ENCODE data around the gene FGD3.

Gene FGD3

GRCh38 chr9:93028448-93029006 is 81.2 kb downstream of the FGD3 start:
- no peak for DNase-seq (ENCODE audit: low spot score)

- DNase-seq (ENCODE audit: low spot score), result no peak
Measured at GRCh38 chr9:93030642-93031628, 83.6 kb downstream of the FGD3 start.

DNA sequence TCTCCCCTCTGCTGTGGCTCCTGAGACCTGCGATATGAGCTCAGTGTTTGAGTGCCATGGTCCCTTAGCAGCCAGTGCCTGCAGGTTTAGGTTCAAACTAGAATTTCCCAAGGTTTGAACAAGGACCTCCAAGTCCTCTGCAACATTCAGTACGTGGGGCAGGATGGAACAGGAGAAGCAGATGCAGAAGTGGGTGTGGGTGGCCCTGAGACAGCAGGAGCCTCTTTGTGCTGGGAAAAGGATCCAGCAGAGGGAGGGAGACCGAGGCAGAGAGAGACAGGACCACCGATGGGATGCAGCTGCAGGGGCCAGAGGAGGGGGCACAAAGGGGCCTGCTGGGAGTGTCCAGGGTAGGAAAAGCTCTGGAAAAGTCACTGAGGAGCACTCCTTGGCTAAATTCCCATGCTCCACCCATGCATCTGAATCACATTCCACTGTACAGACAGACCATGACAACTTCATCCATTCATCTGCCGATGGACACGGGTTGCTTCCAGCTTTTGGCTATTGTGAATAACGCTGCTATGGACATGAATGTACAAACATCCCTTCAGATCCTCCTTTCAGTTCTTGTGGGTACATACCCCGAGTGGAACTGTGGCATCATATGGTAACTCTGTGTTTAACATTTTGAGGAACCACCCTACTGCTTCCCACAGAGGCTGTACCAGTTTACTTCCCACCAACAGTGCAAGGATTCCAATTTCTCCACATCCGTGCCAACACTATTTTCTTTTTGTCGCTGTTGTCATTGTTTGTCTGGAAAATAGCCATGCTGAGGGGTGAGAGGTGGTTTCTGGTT is 84.5 kb downstream of the FGD3 start:
- no peak for DNase-seq (ENCODE audit: low spot score)

DNA sequence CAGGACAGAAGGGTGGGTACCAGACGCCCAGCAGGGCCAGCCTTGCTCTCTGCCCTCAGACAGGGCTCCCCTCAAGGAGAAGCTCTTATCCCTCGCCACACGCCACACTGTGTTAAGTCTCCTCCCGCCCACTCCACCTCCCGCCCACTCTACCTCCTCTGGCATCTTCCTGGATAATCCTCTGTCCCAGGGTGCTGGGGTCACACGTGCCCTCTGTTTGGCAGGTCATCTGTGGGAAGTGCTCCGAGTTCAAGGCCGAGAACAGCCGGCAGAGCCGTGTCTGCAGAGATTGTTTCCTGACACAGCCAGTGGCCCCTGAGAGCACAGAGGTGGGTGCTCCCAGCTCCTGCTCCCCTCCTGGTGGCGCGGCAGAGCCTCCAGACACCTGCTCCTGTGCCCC is 85.2 kb downstream of the FGD3 start:
- no peak for DNase-seq (ENCODE audit: low spot score)

- DNase-seq (ENCODE audit: low spot score), result no peak
Measured at GRCh38 chr9:93033531-93033930, 86.2 kb downstream of the FGD3 start.

DNA sequence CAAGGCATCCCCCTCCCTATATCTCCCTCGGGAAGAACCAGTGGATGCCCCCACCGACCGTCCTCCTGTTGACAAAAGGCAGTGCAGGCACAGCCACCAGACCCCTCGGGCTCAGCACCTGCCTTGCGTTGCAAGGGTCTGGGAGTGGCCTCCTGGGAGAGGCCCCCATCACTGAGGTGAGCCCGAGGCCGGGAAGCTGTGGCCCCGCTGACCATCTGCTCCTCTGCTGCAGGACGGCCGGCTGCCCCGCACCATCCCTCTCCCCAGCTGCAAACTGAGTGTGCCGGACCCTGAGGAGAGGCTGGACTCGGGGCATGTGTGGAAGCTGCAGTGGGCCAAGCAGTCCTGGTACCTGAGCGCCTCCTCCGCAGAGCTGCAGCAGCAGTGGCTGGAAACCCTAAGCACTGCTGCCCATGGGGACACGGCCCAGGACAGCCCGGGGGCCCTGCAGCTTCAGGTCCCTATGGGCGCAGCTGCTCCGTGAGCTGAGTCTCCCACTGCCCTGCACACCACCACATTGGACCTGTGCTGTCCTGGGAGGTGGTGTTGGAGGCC is 87.9 kb downstream of the FGD3 start:
- no peak for DNase-seq (ENCODE audit: low spot score)

DNA sequence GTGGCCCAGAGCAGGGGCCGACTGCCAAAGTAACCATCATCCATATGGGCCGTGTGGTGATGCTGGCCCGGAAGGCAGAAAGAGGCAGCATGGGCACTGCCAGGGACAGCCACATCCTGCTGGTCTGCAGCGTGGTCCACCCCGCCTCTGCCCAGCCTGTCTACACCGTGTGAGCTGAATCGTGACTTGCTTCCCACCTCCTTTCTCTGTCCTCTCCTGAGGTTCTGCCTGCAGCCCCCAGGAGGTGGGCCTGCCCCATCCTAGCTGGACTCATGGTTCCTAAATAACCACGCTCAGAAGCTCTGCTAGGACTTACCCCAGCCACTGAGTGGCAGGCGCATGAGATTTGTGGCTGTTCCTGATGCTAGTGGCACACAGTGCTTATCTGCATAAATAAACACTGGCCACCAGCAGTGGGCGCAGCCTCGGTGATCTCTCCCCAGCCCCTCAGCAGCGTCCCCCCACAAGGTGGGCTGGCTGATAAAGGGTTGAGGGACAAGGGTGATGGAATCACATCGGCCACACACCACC is 88.6 kb downstream of the FGD3 start:
- no peak for DNase-seq (ENCODE audit: low spot score)

DNA sequence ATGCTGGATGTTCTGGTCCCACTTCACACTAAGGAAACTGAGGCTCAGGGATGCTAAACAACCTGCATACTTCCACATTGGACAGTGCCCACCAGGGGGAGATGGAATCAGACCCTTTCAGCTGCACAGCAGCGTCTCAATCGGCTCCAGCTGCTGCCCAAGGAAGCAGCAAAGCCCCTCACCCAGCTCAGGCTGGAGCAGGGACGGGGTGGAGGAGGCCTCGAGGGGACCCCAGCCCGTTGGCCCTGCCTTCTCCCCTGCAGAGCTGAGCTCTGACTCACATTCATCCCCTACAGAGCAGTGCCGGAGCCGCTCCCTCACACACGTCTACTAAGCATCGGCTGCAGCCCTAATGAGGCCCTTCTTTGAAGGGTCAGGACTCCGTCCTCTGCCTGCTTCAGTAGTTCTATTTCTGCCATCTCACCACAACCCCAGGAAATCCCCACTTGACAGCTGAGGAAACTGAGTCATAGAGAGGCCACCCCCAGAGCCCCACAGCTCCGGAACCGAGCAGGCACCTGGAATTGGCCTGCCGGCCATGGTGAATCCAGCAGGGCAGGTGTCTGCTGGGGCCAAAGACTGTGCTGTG is 89.7 kb downstream of the FGD3 start:
- DNase-seq (ENCODE audit: low spot score), result no peak

DNA sequence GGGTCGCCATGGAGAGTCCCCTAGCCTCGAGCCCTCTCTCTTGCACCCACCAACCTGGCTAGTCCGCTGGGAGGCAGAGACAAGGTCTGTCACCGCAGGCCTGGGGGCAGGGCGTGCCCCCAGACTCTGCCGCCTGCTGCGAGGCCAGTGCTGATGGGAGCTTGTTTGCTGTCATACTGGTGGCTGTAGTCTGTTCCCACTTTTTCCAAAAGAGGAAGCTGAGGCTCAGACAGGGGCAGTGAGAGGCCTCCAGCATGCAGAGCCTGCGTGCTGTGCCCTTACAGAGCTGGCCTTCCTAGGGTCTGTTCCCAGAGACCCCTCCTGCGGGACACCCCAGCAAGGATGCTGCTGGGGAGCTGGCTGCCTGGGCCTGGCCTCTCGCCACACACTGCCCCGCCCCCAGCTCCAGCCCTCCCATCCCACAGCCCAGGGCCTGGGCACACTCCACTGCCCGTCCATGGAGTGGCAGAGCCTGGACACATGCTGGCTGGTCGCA is 90.2 kb downstream of the FGD3 start:
- DNase-seq (ENCODE audit: low spot score), result no peak

DNA sequence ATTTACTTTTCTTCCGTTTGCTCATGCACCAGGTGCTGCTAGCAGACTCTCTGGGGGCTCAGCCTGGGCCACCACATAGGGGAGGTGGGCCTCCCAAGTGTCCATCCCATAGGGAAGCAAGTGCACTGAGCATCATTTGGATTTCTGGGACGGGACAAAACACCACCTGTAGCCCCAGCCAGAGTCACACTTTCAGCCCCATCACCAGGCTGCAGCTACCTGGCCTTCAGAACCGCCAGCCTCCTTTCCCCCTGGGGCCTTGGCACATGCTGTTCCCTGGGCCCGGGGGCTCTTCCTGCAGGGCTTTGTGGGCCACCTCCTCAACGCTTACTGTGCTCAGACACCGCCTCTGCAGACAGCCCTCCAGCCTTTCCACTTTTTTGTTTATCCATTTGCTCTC is 91.6 kb downstream of the FGD3 start:
- no peak for DNase-seq (ENCODE audit: low spot score)

DNA sequence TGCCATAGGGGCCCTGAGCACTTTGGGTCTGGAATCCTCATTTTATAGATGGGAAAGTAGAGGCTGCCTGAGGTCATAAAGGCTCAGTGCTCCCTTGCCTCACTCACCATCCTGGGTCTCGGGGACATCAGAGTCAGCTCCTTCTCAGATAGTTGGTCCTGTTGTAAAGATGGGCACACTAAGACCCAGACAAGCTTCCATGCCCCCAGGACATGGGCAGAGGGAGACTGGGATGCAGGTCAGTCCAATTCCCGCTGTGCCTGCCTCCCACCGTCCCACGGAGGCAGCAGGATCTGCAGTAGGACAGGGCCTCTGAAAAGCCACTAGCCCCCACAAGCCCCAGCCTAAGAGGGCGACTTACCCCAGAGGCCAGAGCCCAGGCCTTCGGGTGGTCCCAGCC is 92.1 kb downstream of the FGD3 start:
- DNase-seq (ENCODE audit: low spot score), result no peak

- DNase-seq (ENCODE audit: low spot score), result no peak
Measured at GRCh38 chr9:93039976-93040375, 92.7 kb downstream of the FGD3 start.

GRCh38 chr9:93040409-93040808 is 93.1 kb downstream of the FGD3 start:
- no peak for DNase-seq (ENCODE audit: low spot score)

- no peak for DNase-seq (ENCODE audit: low spot score)
Measured at GRCh38 chr9:93041108-93041802, 93.9 kb downstream of the FGD3 start.

GRCh38 chr9:93043122-93043521 is 95.8 kb downstream of the FGD3 start:
- DNase-seq (ENCODE audit: low spot score), result no peak

DNA sequence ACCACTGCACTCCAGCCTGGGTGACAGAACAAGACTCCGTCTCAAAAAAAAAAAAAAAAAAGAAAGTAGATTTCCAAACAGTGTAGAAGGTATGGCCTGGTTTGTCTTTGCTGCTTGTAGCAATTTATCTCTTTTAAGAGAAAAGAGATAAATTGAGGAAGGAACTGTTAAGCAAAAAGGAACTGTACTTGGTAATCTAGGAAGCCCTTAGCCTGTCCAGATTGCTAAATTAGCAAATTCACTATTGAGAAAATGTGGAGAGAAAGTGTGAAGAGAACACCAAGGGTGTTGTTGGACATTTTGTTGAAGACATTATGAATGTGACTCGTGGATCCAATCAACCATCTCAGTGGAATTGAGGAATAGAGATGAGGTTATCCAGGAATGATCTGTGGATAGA is 98.2 kb downstream of the FGD3 start:
- no peak for DNase-seq (ENCODE audit: low spot score)

- DNase-seq (ENCODE audit: low spot score), result no peak
Measured at GRCh38 chr9:93048566-93049448, 101.5 kb downstream of the FGD3 start.

DNA sequence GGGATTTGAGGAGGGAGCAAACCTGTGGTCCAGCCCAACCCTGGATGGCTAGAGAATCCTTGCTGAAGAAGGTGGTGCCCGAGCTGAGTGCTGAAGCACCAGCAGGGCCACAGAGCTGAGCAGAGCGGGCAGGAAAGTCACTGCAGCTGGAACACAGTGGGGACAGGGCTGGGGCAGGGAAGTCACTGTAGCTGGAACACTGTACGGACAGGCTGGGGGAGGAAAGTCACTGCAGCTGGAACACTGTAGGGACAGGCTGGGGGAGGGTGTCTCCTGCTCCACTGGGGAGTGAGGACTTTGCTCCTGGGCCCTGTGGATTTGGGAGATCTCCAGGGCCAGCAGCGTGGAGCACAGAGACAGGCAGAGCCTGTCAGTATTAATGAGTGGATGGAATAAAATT is 102.2 kb downstream of the FGD3 start:
- no peak for DNase-seq (ENCODE audit: low spot score)

GRCh38 chr9:93050231-93050630 is 102.9 kb downstream of the FGD3 start:
- no peak for DNase-seq (ENCODE audit: low spot score)

GRCh38 chr9:93051680-93052089 is 104.4 kb downstream of the FGD3 start:
- peak; percentile 71 for DNase-seq (ENCODE audit: low spot score)

All from left forelimb (tissue), 1 donor.